K562 (cell line): ENCODE data around the gene UBN1. TPM values are rescaled to one million over a fixed set of nuclear protein-coding genes. Genes with fewer than 3 reads are reported as not detected.

Experiments
- ATF4 ChIP-seq: fragments of 450-650 bp; formaldehyde crosslinking; IDR thresholded peaks from 2 replicates; pipeline ENCODE4 v1.4.0; 2022; ENCODE audit warnings: mild to moderate bottlenecking, moderate library complexity
- CBX1 ChIP-seq: sonication (generic); IDR thresholded peaks from 2 replicates; pipeline ENCODE4 v1.6.1; 2016; ENCODE audit warnings: antibody characterized with exemption, low read depth, mild to moderate bottlenecking
- CEBPG ChIP-seq, 3 experiments: fragments of 200-800 bp in 1 of 3; sonication (Bioruptor generic) in 1 of 3; sonication (generic) in 1 of 3; formaldehyde crosslinking in 1 of 3; IDR thresholded peaks in 2 of 3; conservative IDR thresholded peaks in 1 of 3; 2 replicates each; pipeline versions ENCODE4 v1.6.1 to v1.8.0; 2016 to 2022; ENCODE audit warnings: missing compliant biosample characterization in 2 of 3, missing genetic modification characterization in 2 of 3, mild to moderate bottlenecking in 1 of 3, missing genetic modification reagents in 1 of 3
- FOXK2 ChIP-seq, 2 experiments: fragments of 450-650 bp; IDR thresholded peaks in 1 of 2; conservative IDR thresholded peaks in 1 of 2; 2 replicates each; pipeline ENCODE4 v1.6.1; 2016; ENCODE audit warnings: low read depth in 2 of 2, mild to moderate bottlenecking in 1 of 2
- GTF2A2 ChIP-seq: IDR thresholded peaks from 2 replicates; pipeline ENCODE4 v1.6.1; 2016; ENCODE audit warnings: mild to moderate bottlenecking, missing genetic modification characterization, missing compliant biosample characterization
- KDM2B ChIP-seq: fragments of 250-450 bp; sonication (Bioruptor Pico); IDR thresholded peaks from 2 replicates; pipeline ENCODE4 v1.8.0; 2021; ENCODE audit warnings: mild to moderate bottlenecking, moderate library complexity
- MED1 ChIP-seq: sonication (generic); formaldehyde crosslinking; IDR thresholded peaks from 2 replicates; pipeline ENCODE4 v1.8.1; 2023; ENCODE audit warnings: missing genetic modification reagents, borderline replicate concordance
- PCBP2 ChIP-seq: fragments of 200-400 bp; formaldehyde crosslinking; IDR thresholded peaks from 2 replicates; pipeline ENCODE4 v1.6.1; 2018; ENCODE audit warnings: low read length, low read depth, mild to moderate bottlenecking, moderate library complexity; ENCODE audit not compliant: poor library complexity, severe bottlenecking
- RNF2 ChIP-seq: sonication (generic); IDR thresholded peaks from 2 replicates; pipeline ENCODE4 v1.6.1; 2016
- SMARCA5 ChIP-seq: fragments of 450-650 bp; IDR thresholded peaks from 2 replicates; pipeline ENCODE4 v1.6.1; 2016
- ZC3H8 ChIP-seq: fragments of 450-650 bp; IDR thresholded peaks from 2 replicates; pipeline ENCODE4 v1.6.1; 2017
- ZNF175 ChIP-seq: fragments of 200-800 bp; sonication (Bioruptor generic); IDR thresholded peaks from 2 replicates; pipeline ENCODE4 v1.6.1; 2016; ENCODE audit warnings: low read depth, mild to moderate bottlenecking, missing genetic modification characterization, missing compliant biosample characterization
- ZSCAN32 ChIP-seq: fragments of 450-650 bp; formaldehyde crosslinking; IDR thresholded peaks from 2 replicates; pipeline ENCODE4 v1.4.0; 2020; ENCODE audit warnings: mild to moderate bottlenecking, moderate library complexity
- polyA plus RNA-seq, 8 experiments: library from polyadenylated mRNA; depleted of rRNA in 4 of 8; stranded (reverse) in 5 of 8; unstranded in 3 of 8; fragments of >200 nt; fragmentation: Nextera tagmentation in 2 of 8; fragmentation: Illumina TruSeq in 1 of 8; extraction: Ambion mirVana in 2 of 8; extraction: Trizol in 1 of 8; gene quantifications; 2 replicates each; pipeline versions ENCODE4 v1.2.1 to v1.2.3, GENCODE V29; 2011 to 2014; ENCODE audit warnings: inconsistent platforms in 1 of 8, missing spikeins in 1 of 8
- total RNA-seq, 7 experiments: library from RNA; depleted of rRNA in 6 of 7; stranded (reverse); fragments of >200 nt in 6 of 7; fragmentation: Illumina TruSeq in 2 of 7; extraction: Trizol in 2 of 7; gene quantifications; 2 replicates each; pipeline versions ENCODE4 v1.2.1 to v1.2.3, GENCODE V29; 2011 to 2021; ENCODE audit warnings: low replicate concordance in 1 of 7
- TF ChIP-seq, protein P1 (sequence below): sonication (generic); IDR thresholded peaks from 2 replicates; pipeline ENCODE4 v1.6.1; 2016
- TF ChIP-seq, protein P2 (sequence below): fragments of 450-650 bp; IDR thresholded peaks from 2 replicates; pipeline ENCODE4 v1.6.1; 2016; ENCODE audit warnings: low read depth
- TF ChIP-seq, protein P3 (sequence below): fragments of 250-450 bp; sonication (Bioruptor Pico); IDR thresholded peaks from 2 replicates; pipeline ENCODE4 v1.8.0; 2022; ENCODE audit warnings: moderate library complexity, mild to moderate bottlenecking, inconsistent platforms

The UBN1 gene
- total and polyA plus RNA-seq, 9 of the 15 experiments (the other 6 are each of a cell fraction or from before 2014, with no cell fraction given) = 1.5 to 45.7 (median 20.6) TPM

- TF ChIP-seq, protein P1, sequence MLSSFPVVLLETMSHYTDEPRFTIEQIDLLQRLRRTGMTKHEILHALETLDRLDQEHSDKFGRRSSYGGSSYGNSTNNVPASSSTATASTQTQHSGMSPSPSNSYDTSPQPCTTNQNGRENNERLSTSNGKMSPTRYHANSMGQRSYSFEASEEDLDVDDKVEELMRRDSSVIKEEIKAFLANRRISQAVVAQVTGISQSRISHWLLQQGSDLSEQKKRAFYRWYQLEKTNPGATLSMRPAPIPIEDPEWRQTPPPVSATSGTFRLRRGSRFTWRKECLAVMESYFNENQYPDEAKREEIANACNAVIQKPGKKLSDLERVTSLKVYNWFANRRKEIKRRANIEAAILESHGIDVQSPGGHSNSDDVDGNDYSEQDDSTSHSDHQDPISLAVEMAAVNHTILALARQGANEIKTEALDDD = peak; percentile 40; the same call in 1 of the 2 replicates
- TF ChIP-seq ZNF175 (CRISPR knock-in tag) (no peak), KDM2B (no peak), PCBP2 (no peak), ZSCAN32 (CRISPR knock-in tag) (no peak), CBX1 (no peak), SMARCA5 (no peak), ATF4 (CRISPR knock-in tag) (no peak), ZC3H8 (no peak), RNF2 (no peak), GTF2A2 (tag) (no peak), FOXK2 (conservative IDR thresholded peaks at IDR 0.05 in 1 of 2, IDR thresholded peaks at IDR 0.05 in 1 of 2; ENCODE audit: low read depth in 2 of 2) (peak in 1 of 2 experiments; percentile 49; a peak in 1 of 4 replicates), MED1 (CRISPR knock-in tag) (no peak), CEBPG (CRISPR knock-in tag; IDR thresholded peaks at IDR 0.05) (no peak), CEBPG (tag; conservative IDR thresholded peaks at IDR 0.05 in 1 of 2, IDR thresholded peaks at IDR 0.05 in 1 of 2) (no peak)
- TF ChIP-seq, protein P2, sequence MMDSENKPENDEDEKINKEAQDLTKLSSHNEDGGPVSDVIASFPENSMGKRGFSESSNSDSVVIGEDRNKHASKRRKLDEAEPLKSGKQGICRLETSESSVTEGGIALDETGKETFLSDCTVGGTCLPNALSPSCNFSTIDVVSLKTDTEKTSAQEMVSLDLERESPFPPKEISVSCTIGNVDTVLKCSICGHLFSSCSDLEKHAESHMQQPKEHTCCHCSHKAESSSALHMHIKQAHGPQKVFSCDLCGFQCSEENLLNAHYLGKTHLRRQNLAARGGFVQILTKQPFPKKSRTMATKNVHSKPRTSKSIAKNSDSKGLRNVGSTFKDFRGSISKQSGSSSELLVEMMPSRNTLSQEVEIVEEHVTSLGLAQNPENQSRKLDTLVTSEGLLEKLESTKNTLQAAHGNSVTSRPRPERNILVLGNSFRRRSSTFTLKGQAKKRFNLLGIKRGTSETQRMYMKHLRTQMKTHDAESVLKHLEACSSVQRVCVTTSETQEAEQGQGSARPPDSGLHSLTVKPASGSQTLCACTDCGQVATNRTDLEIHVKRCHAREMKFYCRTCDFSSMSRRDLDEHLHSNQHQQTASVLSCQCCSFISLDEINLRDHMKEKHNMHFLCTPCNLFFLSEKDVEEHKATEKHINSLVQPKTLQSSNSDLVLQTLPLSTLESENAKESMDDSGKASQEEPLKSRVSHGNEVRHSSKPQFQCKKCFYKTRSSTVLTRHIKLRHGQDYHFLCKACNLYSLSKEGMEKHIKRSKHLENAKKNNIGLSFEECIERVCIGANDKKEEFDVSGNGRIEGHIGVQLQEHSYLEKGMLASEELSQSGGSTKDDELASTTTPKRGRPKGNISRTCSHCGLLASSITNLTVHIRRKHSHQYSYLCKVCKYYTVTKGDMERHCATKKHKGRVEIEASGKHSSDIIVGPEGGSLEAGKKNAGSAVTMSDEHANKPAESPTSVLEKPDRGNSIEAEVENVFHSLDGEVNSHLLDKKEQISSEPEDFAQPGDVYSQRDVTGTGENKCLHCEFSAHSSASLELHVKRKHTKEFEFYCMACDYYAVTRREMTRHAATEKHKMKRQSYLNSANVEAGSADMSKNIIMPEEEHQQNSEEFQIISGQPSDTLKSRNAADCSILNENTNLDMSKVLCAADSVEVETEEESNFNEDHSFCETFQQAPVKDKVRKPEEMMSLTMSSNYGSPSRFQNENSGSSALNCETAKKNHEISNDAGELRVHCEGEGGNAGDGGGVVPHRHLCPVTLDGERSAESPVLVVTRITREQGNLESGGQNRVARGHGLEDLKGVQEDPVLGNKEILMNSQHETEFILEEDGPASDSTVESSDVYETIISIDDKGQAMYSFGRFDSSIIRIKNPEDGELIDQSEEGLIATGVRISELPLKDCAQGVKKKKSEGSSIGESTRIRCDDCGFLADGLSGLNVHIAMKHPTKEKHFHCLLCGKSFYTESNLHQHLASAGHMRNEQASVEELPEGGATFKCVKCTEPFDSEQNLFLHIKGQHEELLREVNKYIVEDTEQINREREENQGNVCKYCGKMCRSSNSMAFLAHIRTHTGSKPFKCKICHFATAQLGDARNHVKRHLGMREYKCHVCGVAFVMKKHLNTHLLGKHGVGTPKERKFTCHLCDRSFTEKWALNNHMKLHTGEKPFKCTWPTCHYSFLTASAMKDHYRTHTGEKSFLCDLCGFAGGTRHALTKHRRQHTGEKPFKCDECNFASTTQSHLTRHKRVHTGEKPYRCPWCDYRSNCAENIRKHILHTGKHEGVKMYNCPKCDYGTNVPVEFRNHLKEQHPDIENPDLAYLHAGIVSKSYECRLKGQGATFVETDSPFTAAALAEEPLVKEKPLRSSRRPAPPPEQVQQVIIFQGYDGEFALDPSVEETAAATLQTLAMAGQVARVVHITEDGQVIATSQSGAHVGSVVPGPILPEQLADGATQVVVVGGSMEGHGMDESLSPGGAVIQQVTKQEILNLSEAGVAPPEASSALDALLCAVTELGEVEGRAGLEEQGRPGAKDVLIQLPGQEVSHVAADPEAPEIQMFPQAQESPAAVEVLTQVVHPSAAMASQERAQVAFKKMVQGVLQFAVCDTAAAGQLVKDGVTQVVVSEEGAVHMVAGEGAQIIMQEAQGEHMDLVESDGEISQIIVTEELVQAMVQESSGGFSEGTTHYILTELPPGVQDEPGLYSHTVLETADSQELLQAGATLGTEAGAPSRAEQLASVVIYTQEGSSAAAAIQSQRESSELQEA = no peak
- TF ChIP-seq, protein P3, sequence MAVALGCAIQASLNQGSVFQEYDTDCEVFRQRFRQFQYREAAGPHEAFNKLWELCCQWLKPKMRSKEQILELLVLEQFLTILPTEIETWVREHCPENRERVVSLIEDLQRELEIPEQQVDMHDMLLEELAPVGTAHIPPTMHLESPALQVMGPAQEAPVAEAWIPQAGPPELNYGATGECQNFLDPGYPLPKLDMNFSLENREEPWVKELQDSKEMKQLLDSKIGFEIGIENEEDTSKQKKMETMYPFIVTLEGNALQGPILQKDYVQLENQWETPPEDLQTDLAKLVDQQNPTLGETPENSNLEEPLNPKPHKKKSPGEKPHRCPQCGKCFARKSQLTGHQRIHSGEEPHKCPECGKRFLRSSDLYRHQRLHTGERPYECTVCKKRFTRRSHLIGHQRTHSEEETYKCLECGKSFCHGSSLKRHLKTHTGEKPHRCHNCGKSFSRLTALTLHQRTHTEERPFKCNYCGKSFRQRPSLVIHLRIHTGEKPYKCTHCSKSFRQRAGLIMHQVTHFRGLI = no peak
Observed at GRCh38 chr16:4886151-4886550, 38.9 kb downstream of the UBN1 start (continued).
